K562 (cell line): Measurements from ENCODE around the gene OMA1. TPM values are rescaled to one million over a fixed set of nuclear protein-coding genes. Genes with fewer than 3 reads are reported as not detected.

Experiments used
- ATAC-seq: fragments of 200-7000 bp; cut with Tn5 transposase; 3 replicates; pipeline ENCODE4 v1.9.1; 2020; ENCODE audit warnings: moderate library complexity
- BruUV-seq: library from RNA; stranded (reverse); fragments of 400-500 nt; replicated peaks from 2 replicates; lab custom pipeline; 2021; lab: Mats Ljungman, UMichigan
- CTCF ChIA-PET: fragments of 300-600 bp; formaldehyde crosslinking; extraction: SDS; loops from one replicate; lab custom pipeline; 2021; ENCODE audit warnings: low intra/inter-chr PET ratio; lab: Yijun Ruan, JAX
- POLR2A ChIA-PET: fragments of 300-600, 350-650 bp; sonication (Branson Sonifier 250); formaldehyde crosslinking; extraction: SDS; loops from one replicate; lab custom pipeline; 2021; ENCODE audit warnings: antibody characterized with exemption, inconsistent platforms; lab: Yijun Ruan, JAX
- DNase-seq, 4 experiments: peaks; one replicate each; pipeline versions ENCODE4 v3.0.0 to v3.0.0-alpha.2; 2011 to 2018; ENCODE audit warnings: low spot score in 3 of 4, mixed read lengths in 3 of 4; ENCODE audit errors: extremely low read depth in 1 of 4
- FAIRE-seq: peaks from 2 replicates; lab custom pipeline; 2011; peaks lifted over from hg19 to GRCh38; lab: Jason Lieb, UNC
- H2AFZ ChIP-seq: 2 replicates; pipeline ENCODE4 v1.6.0; 2011; ENCODE audit warnings: low read depth, low read length, control low read depth, inconsistent platforms
- H3K27ac ChIP-seq: fragments of 200-600 bp; 3 replicates; pipeline ENCODE4 v1.8.0; 2011; ENCODE audit warnings: low read depth, mild to moderate bottlenecking, control low read depth, inconsistent platforms, low read length, moderate library complexity, mixed read lengths; ENCODE audit errors: extremely low read depth
- H3K27me3 ChIP-seq, 2 experiments: fragments of 300-600 bp in 1 of 2; 2 replicates in 1 of 2; 3 replicates in 1 of 2; pipeline versions ENCODE4 v1.6.0 to v1.8.0; 2011; ENCODE audit warnings: inconsistent platforms in 2 of 2, low read length in 2 of 2, mild to moderate bottlenecking in 1 of 2, mixed read lengths in 1 of 2, moderate library complexity in 1 of 2; ENCODE audit not compliant: control insufficient read depth in 2 of 2, insufficient read depth in 2 of 2
- H3K36me3 ChIP-seq: fragments of 300-600 bp; 3 replicates; pipeline ENCODE4 v1.8.0; 2011; ENCODE audit warnings: mild to moderate bottlenecking, low read length, inconsistent platforms; ENCODE audit not compliant: control insufficient read depth, insufficient read depth
- H3K4me1 ChIP-seq, 2 experiments: fragments of 200-600 bp in 1 of 2; replicated peaks in 1 of 2; 2 replicates in 1 of 2; 3 replicates in 1 of 2; pipeline versions ENCODE4 v1.5.1 to v1.8.0; 2011; ENCODE audit warnings: inconsistent platforms in 2 of 2, low read length in 2 of 2, mild to moderate bottlenecking in 1 of 2, mixed read lengths in 1 of 2, moderate library complexity in 1 of 2; ENCODE audit not compliant: control insufficient read depth in 2 of 2, insufficient read depth in 2 of 2
- H3K4me2 ChIP-seq: 2 replicates; pipeline ENCODE4 v1.6.1; 2011; ENCODE audit warnings: low read length, control low read depth, inconsistent platforms, mixed read lengths; ENCODE audit not compliant: insufficient read depth
- H3K4me3 ChIP-seq: fragments of 200-600 bp; sonication (generic), shearing (Covaris generic); 2 replicates; pipeline ENCODE4 v1.5.1; 2016; ENCODE audit warnings: control low read depth, inconsistent platforms
- H3K79me2 ChIP-seq: fragments of 200-600 bp; 3 replicates; pipeline ENCODE4 v1.8.0; 2011; ENCODE audit warnings: low read length, inconsistent platforms; ENCODE audit not compliant: control insufficient read depth, insufficient read depth
- H3K9ac ChIP-seq, 2 experiments: 2 replicates each; pipeline versions ENCODE4 v1.6.0 to v1.6.1; 2011; ENCODE audit warnings: low read depth in 2 of 2, low read length in 2 of 2, control low read depth in 1 of 2, inconsistent platforms in 1 of 2, mild to moderate bottlenecking in 1 of 2, mixed read lengths in 1 of 2; ENCODE audit not compliant: insufficient read depth in 1 of 2
- H3K9me1 ChIP-seq: one replicate; pipeline ENCODE4 v1.6.0; 2011; ENCODE audit warnings: inconsistent platforms, mild to moderate bottlenecking, low read length, moderate library complexity; ENCODE audit not compliant: control insufficient read depth, insufficient read depth
- H3K9me3 ChIP-seq: replicated peaks from 2 replicates; pipeline ENCODE4 v1.5.1; 2011; ENCODE audit warnings: low read depth, low read length, inconsistent platforms; ENCODE audit not compliant: control insufficient read depth, insufficient read depth
- H4K20me1 ChIP-seq: replicated peaks from 2 replicates; pipeline ENCODE4 v1.6.1; 2011; ENCODE audit warnings: low read length, inconsistent platforms, mixed read lengths; ENCODE audit not compliant: control insufficient read depth, insufficient read depth
- KDM1A ChIP-seq, 2 experiments: fragments of 450-650 bp; IDR thresholded peaks; 2 replicates each; pipeline ENCODE4 v1.6.1; 2016; ENCODE audit warnings: mild to moderate bottlenecking in 2 of 2
- MCM7 ChIP-seq, 2 experiments: fragments of 450-650 bp; IDR thresholded peaks; 2 replicates each; pipeline ENCODE4 v1.6.1; 2016 to 2018
- ZNF347 ChIP-seq: fragments of 450-650 bp; formaldehyde crosslinking; IDR thresholded peaks from 2 replicates; pipeline ENCODE4 v1.4.0; 2020; ENCODE audit warnings: low read depth, mild to moderate bottlenecking, moderate library complexity
- ZNF740 ChIP-seq, 3 experiments: fragments of 200-800 bp in 1 of 3; sonication (Bioruptor generic) in 1 of 3; sonication (generic) in 1 of 3; formaldehyde crosslinking in 1 of 3; IDR thresholded peaks; 2 replicates each; pipeline versions ENCODE4 v1.6.1 to v1.8.0; 2016 to 2022; ENCODE audit warnings: mild to moderate bottlenecking in 2 of 3, missing compliant biosample characterization in 2 of 3, missing genetic modification characterization in 2 of 3, missing genetic modification reagents in 1 of 3
- WGBS: fragments of 100-300 bp; shearing (Covaris generic); methylation state at CpG from one replicate; pipeline ENCODE4 v1.1.6; 2016; ENCODE audit warnings: low coverage, mixed read lengths; ENCODE audit not compliant: insufficient coverage; ENCODE audit errors: missing lambda C conversion rate; 5-methylcytosine and 5-hydroxymethylcytosine counted together
- in situ Hi-C: fragments of 300-500 bp; cut with MboI; formaldehyde crosslinking; loops from 4 replicates; pipeline ENCODE4 v1.15.0; 2018; ENCODE audit warnings: inconsistent platforms, mixed read lengths
- intact Hi-C: fragments of 100-400 bp; cut with micrococcal nuclease; formaldehyde crosslinking; loops from 2 replicates; pipeline ENCODE4 v1.14.2; 2022
- polyA plus RNA-seq, 8 experiments: library from polyadenylated mRNA; depleted of rRNA in 4 of 8; stranded (reverse) in 5 of 8; unstranded in 3 of 8; fragments of >200 nt; fragmentation: Nextera tagmentation in 2 of 8; fragmentation: Illumina TruSeq in 1 of 8; extraction: Ambion mirVana in 2 of 8; extraction: Trizol in 1 of 8; gene quantifications; 2 replicates each; pipeline versions ENCODE4 v1.2.1 to v1.2.3, GENCODE V29; 2011 to 2014; ENCODE audit warnings: inconsistent platforms in 1 of 8, missing spikeins in 1 of 8
- total RNA-seq, 7 experiments: library from RNA; depleted of rRNA in 6 of 7; stranded (reverse); fragments of >200 nt in 6 of 7; fragmentation: Illumina TruSeq in 2 of 7; extraction: Trizol in 2 of 7; gene quantifications; 2 replicates each; pipeline versions ENCODE4 v1.2.1 to v1.2.3, GENCODE V29; 2011 to 2021; ENCODE audit warnings: low replicate concordance in 1 of 7

Gene OMA1
- total and polyA plus RNA-seq, 9 of the 15 experiments (the other 6 are each of a cell fraction or from before 2014, with no cell fraction given) = 16.6 to 51.5 (median 33.5) TPM

- TF ChIP-seq ZNF740 (CRISPR knock-in tag; IDR thresholded peaks at IDR 0.05) (no peak), ZNF740 (tag; IDR thresholded peaks at IDR 0.05) (no peak), ZNF347 (CRISPR knock-in tag) (no peak)
Measured at GRCh38 chr1:58529284-58529683, 17.2 kb downstream of the OMA1 start (continued).

GRCh38 chr1:58528518-58528917 lies 18.0 kb downstream of the OMA1 start:
- ChIA-PET CTCF (no interaction called here), POLR2A (no interaction called here)
- Histone ChIP-seq H3K4me1 (no peaks in the 10 kb centered on the region), H3K9me1 (no peaks in the 10 kb centered on the region), H3K4me2 (no peak overlapping the region), H3K36me3 (0 out of 3 replicates have a peak, but pooled peaks cover 4% of the 10 kb centered on the region), H3K27ac (no peak overlapping the region), H3K9me3 (no peaks in the 10 kb centered on the region), H3K27me3 (no peaks in the 10 kb centered on the region), H3K4me3 (no peak overlapping the region), H4K20me1 (no peaks in the 10 kb centered on the region), H3K9ac (no peak overlapping the region), H2AFZ (no peak overlapping the region), H3K79me2 (no peaks in the 10 kb centered on the region)
- no TSS peak for BruUV-seq
- in situ Hi-C loops (no loop called here), intact Hi-C loops (no loop called here)
- DNase-seq (no peak), ATAC-seq (no peak), FAIRE-seq (no peak)
- TF ChIP-seq KDM1A (IDR thresholded peaks at IDR 0.05) = peak; percentile 41 to 46; a peak in 1 of 4 replicates
- no peak for TF ChIP-seq MCM7 (IDR thresholded peaks at IDR 0.05)
- 51% methylated on average over 3 of the region's 3 CpGs for WGBS
